Astrocyte (in vitro differentiated cells and primary cell): ENCODE measurements around the gene SGTA. TPM values are rescaled to one million over a fixed set of nuclear protein-coding genes. Genes with fewer than 3 reads are reported as not detected.

Source experiments
- DNase-seq: peaks from one replicate; pipeline ENCODE4 v3.0.0-alpha.2; 2010; ENCODE audit warnings: low read depth
- FAIRE-seq: peaks from 2 replicates; lab custom pipeline; 2011; peaks lifted over from hg19 to GRCh38; lab: Jason Lieb, UNC
- H2AFZ ChIP-seq: 2 replicates; pipeline ENCODE4 v1.6.0; 2012; ENCODE audit warnings: low read depth, low read length, inconsistent platforms
- H3K27ac ChIP-seq: 2 replicates; pipeline ENCODE4 v1.5.1; 2011; ENCODE audit warnings: low read depth, low read length, inconsistent platforms
- H3K27me3 ChIP-seq: 2 replicates; pipeline ENCODE4 v1.6.0; 2011; ENCODE audit warnings: low read length, inconsistent platforms; ENCODE audit not compliant: insufficient read depth
- H3K36me3 ChIP-seq: 2 replicates; pipeline ENCODE4 v1.5.1; 2011; ENCODE audit warnings: low read length, inconsistent platforms; ENCODE audit not compliant: insufficient read depth
- H3K4me1 ChIP-seq: 2 replicates; pipeline ENCODE4 v1.5.1; 2011; ENCODE audit warnings: low read length, inconsistent platforms; ENCODE audit not compliant: insufficient read depth
- H3K4me2 ChIP-seq: 2 replicates; pipeline ENCODE4 v1.6.0; 2012; ENCODE audit warnings: low read length, inconsistent platforms
- H3K4me3 ChIP-seq: 2 replicates; pipeline ENCODE4 v1.5.1; 2011; ENCODE audit warnings: low read depth, mild to moderate bottlenecking, low read length, inconsistent platforms; ENCODE audit not compliant: insufficient read depth
- H3K79me2 ChIP-seq: 2 replicates; pipeline ENCODE4 v1.6.0; 2012; ENCODE audit warnings: mild to moderate bottlenecking, low read length, inconsistent platforms; ENCODE audit not compliant: insufficient read depth
- H3K9ac ChIP-seq: 2 replicates; pipeline ENCODE4 v1.6.0; 2012; ENCODE audit warnings: mild to moderate bottlenecking, low read length, inconsistent platforms
- H3K9me3 ChIP-seq: 2 replicates; pipeline ENCODE4 v1.5.1; 2012; ENCODE audit warnings: low read depth, mild to moderate bottlenecking, low read length, inconsistent platforms; ENCODE audit not compliant: insufficient read depth
- H4K20me1 ChIP-seq: 2 replicates; pipeline ENCODE4 v1.6.0; 2012; ENCODE audit warnings: low read length, inconsistent platforms; ENCODE audit not compliant: insufficient read depth
- H3K27ac Mint-ChIP-seq: one replicate; pipeline ENCODE4 v1.8.0; 2021; ENCODE audit warnings: mild to moderate bottlenecking, mixed read lengths; ENCODE audit not compliant: unreplicated experiment
- H3K27me3 Mint-ChIP-seq: one replicate; pipeline ENCODE4 v1.8.0; 2021; ENCODE audit warnings: low read depth, mixed read lengths; ENCODE audit not compliant: unreplicated experiment
- H3K36me3 Mint-ChIP-seq: one replicate; pipeline ENCODE4 v1.8.0; 2021; ENCODE audit warnings: low read depth, mixed read lengths; ENCODE audit not compliant: unreplicated experiment
- H3K4me1 Mint-ChIP-seq: one replicate; pipeline ENCODE4 v1.8.0; 2021; ENCODE audit warnings: low read depth, mixed read lengths; ENCODE audit not compliant: unreplicated experiment
- H3K4me3 Mint-ChIP-seq: one replicate; pipeline ENCODE4 v1.8.0; 2021; ENCODE audit warnings: mild to moderate bottlenecking, moderate library complexity, mixed read lengths; ENCODE audit not compliant: unreplicated experiment
- H3K9me3 Mint-ChIP-seq: one replicate; pipeline ENCODE4 v1.8.0; 2021; ENCODE audit warnings: mild to moderate bottlenecking, mixed read lengths; ENCODE audit not compliant: unreplicated experiment
- CTCF ChIP-seq: IDR thresholded peaks from 2 replicates; pipeline ENCODE4 v1.5.1; 2011; ENCODE audit warnings: low read depth, mild to moderate bottlenecking, inconsistent platforms, low read length, moderate library complexity; ENCODE audit not compliant: insufficient read depth
- EZH2 ChIP-seq: IDR thresholded peaks from 2 replicates; pipeline ENCODE4 v1.6.1; 2012; ENCODE audit warnings: mild to moderate bottlenecking, low read length, inconsistent platforms; ENCODE audit not compliant: insufficient read depth
- total RNA-seq: library from RNA; stranded (reverse); gene quantifications from 2 replicates; pipeline ENCODE4 v1.2.1, GENCODE V29; 2021

The SGTA gene
- total RNA-seq, 1 donor from 2014 or later, result 76.1 TPM

GRCh38 chr19:2809387-2810140, 26.5 kb upstream of the SGTA start:
- Histone ChIP-seq H3K79me2 (no peaks in the 10 kb centered on the region), H3K36me3 (peaks cover 2% of the 10 kb centered on the region), H3K9ac (no peak overlapping the region), H3K4me3 (no peak overlapping the region), H3K27me3 (no peaks in the 10 kb centered on the region), H3K4me1 (no peaks in the 10 kb centered on the region), H3K27ac (no peak overlapping the region), H3K4me2 (no peak overlapping the region), H3K9me3 (no peaks in the 10 kb centered on the region), H2AFZ (no peak overlapping the region), H4K20me1 (no peaks in the 10 kb centered on the region)
- Mint-ChIP-seq H3K27ac (peak overlapping the region; percentile 13), H3K4me3 (no peak overlapping the region), H3K4me1 (no peaks in the 10 kb centered on the region), H3K36me3 (peaks cover 8% of the 10 kb centered on the region), H3K9me3 (no peaks in the 10 kb centered on the region), H3K27me3 (no peaks in the 10 kb centered on the region)
- no peak for TF ChIP-seq EZH2
- no peak for TF ChIP-seq CTCF
- FAIRE-seq (no peak), DNase-seq (no peak)

GRCh38 chr19:2808129-2808941, 25.3 kb upstream of the SGTA start:
- no peaks in the 10 kb centered on the region for H3K9me3 Mint-ChIP-seq
- Histone ChIP-seq H3K27ac (no peak overlapping the region), H3K4me3 (no peak overlapping the region), H3K36me3 (peaks cover 2% of the 10 kb centered on the region), H3K9me3 (no peaks in the 10 kb centered on the region), H3K4me1 (no peaks in the 10 kb centered on the region), H3K9ac (no peak overlapping the region), H4K20me1 (no peaks in the 10 kb centered on the region), H2AFZ (no peak overlapping the region), H3K27me3 (no peaks in the 10 kb centered on the region), H3K79me2 (no peaks in the 10 kb centered on the region), H3K4me2 (no peak overlapping the region)
- H3K36me3 Mint-ChIP-seq, result peaks cover 8% of the 10 kb centered on the region
- no peak overlapping the region for H3K27ac Mint-ChIP-seq
- H3K4me3 Mint-ChIP-seq, result no peak overlapping the region
- DNase-seq (no peak), FAIRE-seq (no peak)
- H3K27me3 Mint-ChIP-seq, result no peaks in the 10 kb centered on the region
- no peak for TF ChIP-seq CTCF
- TF ChIP-seq EZH2, result no peak
- no peaks in the 10 kb centered on the region for H3K4me1 Mint-ChIP-seq
